Measurements from ENCODE around the gene RNF224.
"Not testable (repeated sequence)": the region's sequence is repeated elsewhere in the genome, so short reads cannot be mapped to it uniquely, and the experiment has no call there.

RNF224 gene

GRCh38 chr9:137254624-137255447, 27.5 kb downstream of the RNF224 start, which contains the start of gene NELFB:
TSS of gene NELFB (plus strand) at chr9:137255327.
- no peak for DNase-seq (ENCODE audit: low read depth)

GRCh38 chr9:137255448-137256114, 28.3 kb downstream of the RNF224 start:
- no peak for DNase-seq (ENCODE audit: low read depth)

- no peak for DNase-seq (ENCODE audit: low read depth)
Measured at GRCh38 chr9:137256362-137256761, 29.1 kb downstream of the RNF224 start.

- DNase-seq (ENCODE audit: low read depth): no peak
Measured at GRCh38 chr9:137256856-137257255, 29.6 kb downstream of the RNF224 start.

- DNase-seq (ENCODE audit: low read depth): not testable (repeated sequence)
Measured at GRCh38 chr9:137262173-137262908, 35.0 kb downstream of the RNF224 start.

GRCh38 chr9:137262909-137263285, 35.6 kb downstream of the RNF224 start:
- no peak for DNase-seq (ENCODE audit: low read depth)

- no peak for DNase-seq (ENCODE audit: low read depth)
Measured at GRCh38 chr9:137263506-137263905, 36.2 kb downstream of the RNF224 start.

GRCh38 chr9:137264067-137264466, 36.8 kb downstream of the RNF224 start:
- DNase-seq (ENCODE audit: low read depth): no peak

GRCh38 chr9:137265496-137266161, 38.3 kb downstream of the RNF224 start:
- no peak for DNase-seq (ENCODE audit: low read depth)

- no peak for DNase-seq (ENCODE audit: low read depth)
Measured at GRCh38 chr9:137266162-137266527, 38.8 kb downstream of the RNF224 start.

- no peak for DNase-seq (ENCODE audit: low read depth)
Measured at GRCh38 chr9:137266585-137267453, 39.5 kb downstream of the RNF224 start.

- no peak for DNase-seq (ENCODE audit: low read depth)
Measured at GRCh38 chr9:137267933-137268355, 40.6 kb downstream of the RNF224 start.

GRCh38 chr9:137268538-137269201, 41.4 kb downstream of the RNF224 start:
- DNase-seq (ENCODE audit: low read depth): no peak

GRCh38 chr9:137269231-137269772, 42.0 kb downstream of the RNF224 start:
- no peak for DNase-seq (ENCODE audit: low read depth)

- no peak for DNase-seq (ENCODE audit: low read depth)
Measured at GRCh38 chr9:137270929-137271695, 43.8 kb downstream of the RNF224 start.

- no peak for DNase-seq (ENCODE audit: low read depth)
Measured at GRCh38 chr9:137271696-137272076, 44.4 kb downstream of the RNF224 start.

GRCh38 chr9:137272241-137273094, 45.2 kb downstream of the RNF224 start:
- no peak for DNase-seq (ENCODE audit: low read depth)

GRCh38 chr9:137273095-137273490, 45.8 kb downstream of the RNF224 start:
- DNase-seq (ENCODE audit: low read depth): no peak
